SJCRH30 (cell line): ENCODE data around the gene RNF40. TPM values are rescaled to one million over a fixed set of nuclear protein-coding genes. Genes with fewer than 3 reads are reported as not detected.
A peak's percentile ranks its signal among the peaks of the same experiment; 100 is the strongest.

ENCODE experiments used
- DNase-seq, 2 experiments: peaks; one replicate each; pipeline ENCODE4 v3.0.0-alpha.2; 2015 to 2020
- H3K27ac ChIP-seq: fragments of 250-450 bp; sonication (Bioruptor Pico); 2 replicates; pipeline ENCODE4 v1.5.1; 2020; ENCODE audit warnings: mild to moderate bottlenecking, moderate library complexity
- H3K27me3 ChIP-seq: fragments of 250-450 bp; sonication (Bioruptor Pico); 2 replicates; pipeline ENCODE4 v1.5.1; 2020; ENCODE audit warnings: mild to moderate bottlenecking, moderate library complexity
- H3K36me3 ChIP-seq: fragments of 250-450 bp; sonication (Bioruptor Pico); 2 replicates; pipeline ENCODE4 v1.5.1; 2020; ENCODE audit warnings: mild to moderate bottlenecking, moderate library complexity
- H3K4me1 ChIP-seq: fragments of 250-450 bp; sonication (Bioruptor Pico); 2 replicates; pipeline ENCODE4 v1.5.1; 2020; ENCODE audit warnings: mild to moderate bottlenecking, moderate library complexity
- H3K4me3 ChIP-seq: fragments of 250-450 bp; sonication (Bioruptor Pico); 2 replicates; pipeline ENCODE4 v1.5.1; 2020; ENCODE audit warnings: mild to moderate bottlenecking, moderate library complexity
- H3K9me3 ChIP-seq: fragments of 250-450 bp; sonication (Bioruptor Pico); replicated peaks from 2 replicates; pipeline ENCODE4 v1.5.1; 2020; ENCODE audit warnings: mild to moderate bottlenecking, moderate library complexity
- total RNA-seq: library from RNA; depleted of rRNA; stranded (reverse); fragments of >200 nt; shearing (Covaris generic); gene quantifications from 2 replicates; pipeline ENCODE4 v1.2.3, GENCODE V29; 2014

Gene RNF40
- total RNA-seq, 1 experiment from 2014 or later = 124 TPM

DNA sequence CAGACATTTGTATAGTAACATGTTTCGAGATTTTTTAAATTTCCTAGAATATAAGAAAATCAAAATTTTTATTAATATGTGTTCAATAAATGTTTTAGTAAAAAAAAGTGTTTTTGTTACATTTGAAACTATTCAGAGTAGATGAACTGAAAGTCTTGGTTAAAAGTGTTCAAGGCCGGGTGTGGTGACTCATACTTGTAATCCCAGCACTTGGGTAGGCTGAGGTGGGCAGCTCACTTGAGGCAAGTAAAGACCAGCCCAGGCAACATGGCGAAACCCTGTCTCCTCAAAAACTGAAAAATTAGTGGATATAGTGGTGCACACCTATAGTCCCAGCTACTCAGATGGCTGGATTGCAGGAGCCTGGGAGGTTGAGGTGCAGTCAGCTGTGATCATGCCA lies 30.7 kb upstream of the RNF40 start:
- DNase-seq = no peak
- Histone ChIP-seq H3K9me3 (no peaks in the 10 kb centered on the region), H3K4me1 (no peaks in the 10 kb centered on the region), H3K4me3 (no peak overlapping the region), H3K27me3 (no peaks in the 10 kb centered on the region), H3K36me3 (peaks cover 89% of the 10 kb centered on the region), H3K27ac (no peak overlapping the region)

DNA sequence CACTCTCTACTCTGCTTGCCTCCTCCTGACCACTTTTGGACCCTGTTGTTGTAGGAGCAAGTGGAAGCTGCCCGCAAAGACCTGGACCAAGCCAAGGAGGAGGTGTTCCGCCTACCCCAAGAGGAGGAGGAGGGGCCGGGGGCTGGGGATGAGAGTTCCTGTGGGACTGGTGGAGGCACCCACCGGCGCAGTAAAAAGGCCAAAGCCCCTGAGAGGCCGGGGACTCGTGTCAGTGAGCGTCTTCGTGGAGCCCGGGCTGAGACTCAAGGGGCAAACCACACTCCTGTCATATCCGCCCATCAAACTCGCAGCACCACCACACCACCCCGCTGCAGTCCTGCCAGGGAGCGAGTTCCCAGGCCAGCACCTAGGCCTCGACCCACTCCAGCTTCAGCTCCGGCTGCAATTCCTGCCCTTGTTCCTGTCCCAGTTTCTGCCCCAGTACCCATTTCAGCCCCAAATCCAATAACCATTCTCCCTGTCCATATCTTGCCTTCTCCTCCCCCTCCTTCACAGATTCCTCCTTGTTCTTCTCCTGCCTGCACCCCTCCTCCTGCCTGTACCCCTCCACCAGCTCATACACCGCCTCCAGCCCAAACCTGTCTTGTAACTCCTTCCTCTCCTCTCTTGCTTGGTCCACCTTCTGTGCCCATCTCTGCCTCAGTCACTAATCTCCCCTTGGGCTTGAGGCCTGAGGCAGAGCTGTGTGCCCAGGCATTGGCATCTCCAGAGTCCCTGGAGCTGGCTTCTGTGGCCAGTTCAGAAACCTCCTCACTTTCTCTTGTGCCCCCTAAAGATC lies 24.9 kb upstream of the RNF40 start:
- no peak for DNase-seq
- no peaks in the 10 kb centered on the region for H3K9me3 ChIP-seq
- no peak overlapping the region for H3K27ac ChIP-seq
- peaks cover 8% of the 10 kb centered on the region for H3K4me1 ChIP-seq
- peaks cover 84% of the 10 kb centered on the region for H3K36me3 ChIP-seq
- no peaks in the 10 kb centered on the region for H3K27me3 ChIP-seq
- H3K4me3 ChIP-seq = no peak overlapping the region

DNA sequence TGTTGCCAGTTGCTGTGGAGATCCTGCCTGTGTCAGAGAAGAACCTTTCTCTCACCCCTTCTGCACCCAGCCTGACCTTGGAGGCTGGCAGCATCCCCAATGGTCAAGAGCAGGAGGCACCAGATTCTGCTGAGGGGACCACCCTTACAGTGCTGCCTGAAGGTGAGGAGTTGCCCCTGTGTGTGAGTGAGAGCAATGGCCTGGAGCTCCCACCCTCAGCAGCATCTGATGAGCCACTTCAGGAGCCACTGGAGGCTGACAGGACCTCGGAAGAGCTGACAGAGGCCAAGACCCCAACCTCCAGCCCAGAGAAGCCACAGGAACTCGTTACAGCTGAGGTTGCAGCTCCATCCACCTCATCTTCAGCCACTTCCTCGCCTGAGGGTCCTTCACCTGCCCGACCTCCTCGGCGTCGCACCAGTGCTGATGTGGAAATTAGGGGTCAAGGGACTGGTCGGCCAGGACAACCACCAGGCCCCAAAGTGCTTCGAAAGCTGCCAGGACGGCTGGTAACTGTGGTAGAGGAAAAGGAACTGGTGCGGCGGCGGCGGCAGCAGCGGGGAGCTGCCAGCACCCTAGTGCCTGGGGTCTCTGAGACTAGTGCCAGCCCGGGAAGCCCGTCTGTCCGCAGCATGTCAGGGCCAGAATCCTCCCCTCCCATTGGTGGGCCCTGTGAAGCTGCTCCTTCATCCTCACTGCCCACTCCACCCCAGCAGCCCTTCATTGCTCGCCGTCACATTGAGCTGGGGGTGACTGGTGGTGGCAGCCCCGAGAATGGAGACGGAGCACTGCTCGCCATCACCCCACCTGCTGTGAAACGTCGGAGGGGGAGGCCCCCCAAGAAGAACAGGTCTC lies 24.1 kb upstream of the RNF40 start:
- H3K27ac ChIP-seq = no peak overlapping the region
- DNase-seq = no peak
- H3K9me3 ChIP-seq = no peaks in the 10 kb centered on the region
- H3K4me3 ChIP-seq = no peak overlapping the region
- no peaks in the 10 kb centered on the region for H3K27me3 ChIP-seq
- H3K36me3 ChIP-seq = peaks cover 77% of the 10 kb centered on the region
- H3K4me1 ChIP-seq = peaks cover 8% of the 10 kb centered on the region

DNA sequence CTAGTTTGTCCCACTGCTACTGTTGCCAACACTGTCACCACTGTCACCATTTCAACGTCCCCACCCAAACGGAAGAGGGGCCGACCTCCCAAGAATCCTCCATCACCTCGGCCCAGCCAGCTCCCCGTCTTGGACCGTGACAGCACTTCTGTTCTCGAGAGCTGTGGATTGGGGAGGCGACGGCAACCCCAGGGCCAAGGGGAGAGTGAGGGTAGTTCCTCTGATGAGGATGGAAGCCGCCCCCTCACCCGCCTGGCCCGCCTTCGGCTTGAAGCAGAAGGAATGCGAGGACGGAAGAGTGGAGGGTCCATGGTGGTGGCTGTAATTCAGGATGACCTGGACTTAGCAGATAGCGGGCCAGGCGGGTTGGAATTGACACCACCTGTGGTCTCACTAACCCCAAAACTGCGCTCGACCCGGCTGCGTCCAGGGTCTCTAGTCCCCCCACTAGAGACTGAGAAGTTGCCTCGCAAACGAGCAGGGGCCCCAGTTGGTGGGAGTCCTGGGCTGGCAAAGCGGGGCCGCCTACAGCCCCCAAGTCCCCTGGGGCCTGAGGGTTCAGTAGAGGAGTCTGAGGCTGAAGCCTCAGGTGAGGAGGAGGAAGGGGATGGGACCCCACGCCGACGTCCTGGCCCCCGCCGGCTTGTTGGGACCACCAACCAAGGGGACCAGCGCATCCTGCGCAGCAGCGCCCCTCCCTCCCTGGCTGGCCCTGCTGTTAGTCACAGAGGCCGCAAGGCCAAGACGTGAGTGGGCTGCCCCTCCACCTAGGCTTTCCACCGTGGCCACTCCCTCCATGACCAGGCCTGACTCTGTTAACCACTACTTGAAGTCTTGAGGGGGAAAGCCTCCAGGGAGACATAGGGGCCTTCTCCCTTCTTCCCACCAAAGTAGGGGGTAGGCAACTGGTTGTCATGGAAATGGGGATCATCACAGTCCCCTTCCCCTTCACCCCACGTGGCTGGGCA lies 22.9 kb upstream of the RNF40 start:
- Histone ChIP-seq H3K27me3 (no peaks in the 10 kb centered on the region), H3K27ac (no peak overlapping the region), H3K36me3 (peaks cover 67% of the 10 kb centered on the region), H3K4me1 (peaks cover 8% of the 10 kb centered on the region), H3K9me3 (no peaks in the 10 kb centered on the region), H3K4me3 (no peak overlapping the region)
- no peak for DNase-seq

DNA sequence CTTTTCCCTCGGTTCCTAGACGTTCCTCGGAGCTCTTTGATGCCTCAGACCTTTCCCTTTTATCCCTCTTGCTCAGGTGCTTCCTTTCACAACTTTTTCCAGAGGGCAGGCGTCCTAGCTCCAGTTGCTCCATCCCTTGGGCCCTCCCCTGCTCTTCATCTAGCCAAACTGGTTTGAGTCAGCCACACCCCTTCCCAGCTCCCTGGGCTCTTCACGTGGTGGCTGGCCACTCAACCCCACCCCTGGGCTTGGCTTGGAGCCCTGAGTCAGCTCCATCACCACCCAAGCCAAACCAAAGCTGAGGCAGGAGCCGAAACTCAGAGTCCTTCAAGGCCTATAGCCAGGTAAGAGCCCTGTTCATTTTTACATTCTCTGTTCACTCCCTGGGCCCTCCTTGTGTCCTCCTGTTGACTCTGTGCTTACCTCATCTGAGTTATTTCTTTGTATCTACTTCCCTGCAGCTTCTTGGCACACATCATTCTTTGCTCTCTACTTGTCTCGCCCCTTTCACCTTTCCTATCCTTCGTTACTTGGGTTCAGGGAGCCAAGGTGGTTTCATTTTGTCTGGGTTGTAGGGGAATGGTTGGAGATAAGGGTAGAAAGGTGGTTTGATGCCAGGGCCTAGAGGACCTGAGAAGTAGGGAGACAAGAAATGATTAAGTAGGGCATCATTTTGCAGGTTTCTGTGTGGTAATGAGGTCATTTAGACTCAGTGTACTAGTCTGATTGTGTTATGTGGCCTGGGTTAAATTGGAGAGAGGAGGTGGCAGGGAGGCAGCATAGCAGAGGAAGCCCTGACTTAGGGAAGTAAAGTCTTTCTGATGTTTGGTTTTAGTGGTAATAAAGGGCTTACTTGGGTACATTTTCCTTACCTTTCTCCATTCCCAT lies 21.5 kb upstream of the RNF40 start:
- Histone ChIP-seq H3K4me1 (peaks cover 8% of the 10 kb centered on the region), H3K27ac (no peak overlapping the region), H3K9me3 (no peaks in the 10 kb centered on the region), H3K4me3 (no peak overlapping the region), H3K36me3 (peaks cover 64% of the 10 kb centered on the region), H3K27me3 (no peaks in the 10 kb centered on the region)
- DNase-seq = no peak

DNA sequence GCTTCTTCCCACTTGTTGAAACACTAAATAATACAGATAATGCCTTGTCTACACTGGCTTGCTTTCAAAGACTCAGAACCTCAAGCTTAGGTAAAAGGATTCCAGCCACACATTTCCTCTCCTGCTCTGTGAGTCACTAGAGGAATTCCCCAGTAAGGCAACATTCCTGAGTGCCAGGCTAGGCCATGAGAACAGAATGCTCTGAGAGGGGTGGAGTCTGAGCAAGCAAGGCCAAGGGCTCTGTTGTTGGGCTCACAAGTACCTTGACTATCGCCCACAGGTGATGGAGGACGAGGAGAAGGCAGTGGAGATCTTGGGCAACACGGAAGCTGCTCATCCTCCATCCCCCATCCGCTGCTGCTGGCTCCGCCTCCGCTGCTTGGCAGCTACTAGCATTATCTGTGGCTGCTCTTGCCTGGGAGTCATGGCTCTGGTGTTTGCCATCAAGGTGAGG lies 20.6 kb upstream of the RNF40 start:
- Histone ChIP-seq H3K27ac (no peak overlapping the region), H3K4me1 (peaks cover 8% of the 10 kb centered on the region), H3K9me3 (no peaks in the 10 kb centered on the region), H3K36me3 (peaks cover 56% of the 10 kb centered on the region), H3K4me3 (no peak overlapping the region), H3K27me3 (no peaks in the 10 kb centered on the region)
- peak in 1 of 2 experiments; percentile 27 for DNase-seq

DNA sequence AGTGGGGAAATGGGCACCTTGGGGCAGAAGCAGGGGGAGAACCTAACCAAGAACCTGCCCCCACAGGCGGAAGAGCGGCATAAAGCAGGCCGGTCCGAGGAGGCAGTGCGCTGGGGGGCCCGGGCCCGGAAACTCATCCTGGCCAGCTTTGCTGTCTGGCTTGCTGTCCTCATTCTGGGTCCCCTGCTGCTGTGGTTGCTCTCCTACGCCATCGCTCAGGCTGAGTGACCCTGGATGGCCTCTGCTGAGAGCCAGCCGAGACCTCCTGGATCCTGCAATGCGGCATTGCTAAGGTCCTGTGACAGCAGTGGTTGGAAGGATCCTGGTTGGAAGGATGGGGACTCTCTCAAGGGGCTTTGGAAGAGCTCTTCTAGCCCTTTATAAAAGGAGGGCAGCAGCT lies 18.4 kb upstream of the RNF40 start:
- Histone ChIP-seq H3K9me3 (no peaks in the 10 kb centered on the region), H3K4me1 (peaks cover 8% of the 10 kb centered on the region), H3K4me3 (no peak overlapping the region), H3K27ac (no peak overlapping the region), H3K36me3 (peaks cover 33% of the 10 kb centered on the region), H3K27me3 (no peaks in the 10 kb centered on the region)
- DNase-seq = no peak

DNA sequence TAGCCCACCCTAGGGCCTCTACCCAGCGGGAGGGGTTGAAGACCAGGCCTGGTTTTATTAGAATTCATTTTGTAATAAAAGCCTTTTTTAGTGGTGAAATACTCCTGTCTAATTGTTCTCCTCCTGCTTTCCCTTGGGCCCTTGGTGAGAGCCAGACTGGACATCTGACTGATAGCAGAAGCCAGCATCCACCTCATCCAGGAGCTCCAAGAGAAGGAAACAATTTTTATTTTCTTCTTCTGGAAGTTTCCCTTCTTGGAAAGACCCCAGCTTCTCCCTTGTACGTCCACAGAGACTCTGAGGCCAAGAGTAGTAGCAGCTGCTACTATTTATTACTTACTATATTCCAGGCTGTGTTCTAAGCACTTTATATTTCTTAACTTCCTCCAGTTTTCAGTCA lies 17.9 kb upstream of the RNF40 start:
- Histone ChIP-seq H3K27me3 (no peaks in the 10 kb centered on the region), H3K27ac (no peak overlapping the region), H3K4me1 (peaks cover 8% of the 10 kb centered on the region), H3K4me3 (no peak overlapping the region), H3K36me3 (peaks cover 29% of the 10 kb centered on the region), H3K9me3 (no peaks in the 10 kb centered on the region)
- DNase-seq = no peak

DNA sequence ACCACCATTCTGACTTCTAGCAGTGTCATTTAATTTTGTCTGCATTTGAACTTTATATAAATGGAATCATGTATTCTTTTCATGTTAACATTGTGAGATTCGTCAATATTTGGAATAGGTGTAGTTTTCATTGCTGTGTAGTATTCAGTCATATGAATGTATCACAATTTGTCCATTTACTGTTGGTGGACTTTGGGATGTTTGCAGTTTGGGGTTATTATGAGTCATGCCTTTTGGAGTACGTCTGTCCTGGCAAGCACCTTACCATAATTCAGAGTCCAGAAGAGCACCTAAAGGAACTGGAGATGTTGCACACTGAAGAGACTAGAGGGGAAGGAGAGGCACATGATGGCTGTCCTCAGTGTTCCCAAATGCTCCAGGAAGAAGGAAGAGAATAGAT lies 17.0 kb upstream of the RNF40 start:
- Histone ChIP-seq H3K9me3 (no peaks in the 10 kb centered on the region), H3K36me3 (peaks cover 20% of the 10 kb centered on the region), H3K27ac (no peak overlapping the region), H3K4me1 (peaks cover 8% of the 10 kb centered on the region), H3K27me3 (no peaks in the 10 kb centered on the region), H3K4me3 (no peak overlapping the region)
- no peak for DNase-seq

DNA sequence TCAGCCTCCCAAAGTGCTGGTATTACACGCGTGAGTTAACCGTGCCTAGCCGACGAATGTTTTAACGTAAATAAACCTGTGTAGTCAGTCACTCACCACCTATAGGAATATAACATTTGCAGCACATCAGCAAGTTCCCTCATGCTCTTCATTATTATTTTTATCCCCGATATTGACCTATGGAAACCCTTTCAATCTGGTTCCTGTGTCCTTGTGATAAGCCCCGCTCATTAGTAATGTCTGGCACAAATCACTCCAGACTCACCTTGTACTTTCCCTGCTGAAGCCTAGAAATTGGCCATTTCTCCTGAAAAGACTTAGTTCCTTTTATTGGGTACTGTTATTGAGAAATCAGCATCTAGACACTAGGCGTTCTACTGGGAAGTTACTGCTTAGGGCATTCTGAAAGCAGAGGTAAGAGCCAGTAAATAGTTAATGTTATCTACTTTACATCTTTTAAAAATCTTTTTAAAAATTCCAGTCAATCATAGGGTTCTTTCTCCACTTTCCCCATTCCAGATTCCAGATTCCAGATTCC lies 15.4 kb upstream of the RNF40 start:
- H3K9me3 ChIP-seq = no peaks in the 10 kb centered on the region
- H3K4me1 ChIP-seq = no peaks in the 10 kb centered on the region
- no peak overlapping the region for H3K27ac ChIP-seq
- H3K36me3 ChIP-seq = peaks cover 13% of the 10 kb centered on the region
- no peak overlapping the region for H3K4me3 ChIP-seq
- H3K27me3 ChIP-seq = no peaks in the 10 kb centered on the region
- DNase-seq = no peak

DNA sequence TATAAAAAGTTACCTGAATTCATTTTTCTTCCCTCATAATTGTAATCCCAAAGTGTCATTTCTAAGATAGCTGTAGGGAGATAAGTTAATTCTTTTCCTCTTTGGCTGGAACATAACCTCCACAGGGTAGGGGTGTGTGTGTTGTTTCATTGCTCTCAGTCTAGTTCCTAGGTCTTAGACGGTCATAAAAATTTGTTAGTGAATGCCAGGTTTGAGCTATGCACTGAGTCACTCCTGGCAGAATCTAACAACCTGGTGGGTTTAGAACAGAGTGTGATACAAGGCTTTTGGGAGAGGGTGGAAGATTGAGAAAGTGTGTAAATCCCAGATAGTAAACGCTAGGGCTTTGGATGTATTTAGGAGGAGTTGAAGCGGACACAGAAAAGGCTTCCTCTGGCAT lies 14.8 kb upstream of the RNF40 start:
- no peak for DNase-seq
- Histone ChIP-seq H3K27ac (peak overlapping the region; percentile 33; the same call in 1 of the 2 replicates), H3K4me1 (no peaks in the 10 kb centered on the region), H3K9me3 (no peaks in the 10 kb centered on the region), H3K4me3 (peak overlapping the region; percentile 80), H3K36me3 (peaks cover 14% of the 10 kb centered on the region), H3K27me3 (no peaks in the 10 kb centered on the region)

DNA sequence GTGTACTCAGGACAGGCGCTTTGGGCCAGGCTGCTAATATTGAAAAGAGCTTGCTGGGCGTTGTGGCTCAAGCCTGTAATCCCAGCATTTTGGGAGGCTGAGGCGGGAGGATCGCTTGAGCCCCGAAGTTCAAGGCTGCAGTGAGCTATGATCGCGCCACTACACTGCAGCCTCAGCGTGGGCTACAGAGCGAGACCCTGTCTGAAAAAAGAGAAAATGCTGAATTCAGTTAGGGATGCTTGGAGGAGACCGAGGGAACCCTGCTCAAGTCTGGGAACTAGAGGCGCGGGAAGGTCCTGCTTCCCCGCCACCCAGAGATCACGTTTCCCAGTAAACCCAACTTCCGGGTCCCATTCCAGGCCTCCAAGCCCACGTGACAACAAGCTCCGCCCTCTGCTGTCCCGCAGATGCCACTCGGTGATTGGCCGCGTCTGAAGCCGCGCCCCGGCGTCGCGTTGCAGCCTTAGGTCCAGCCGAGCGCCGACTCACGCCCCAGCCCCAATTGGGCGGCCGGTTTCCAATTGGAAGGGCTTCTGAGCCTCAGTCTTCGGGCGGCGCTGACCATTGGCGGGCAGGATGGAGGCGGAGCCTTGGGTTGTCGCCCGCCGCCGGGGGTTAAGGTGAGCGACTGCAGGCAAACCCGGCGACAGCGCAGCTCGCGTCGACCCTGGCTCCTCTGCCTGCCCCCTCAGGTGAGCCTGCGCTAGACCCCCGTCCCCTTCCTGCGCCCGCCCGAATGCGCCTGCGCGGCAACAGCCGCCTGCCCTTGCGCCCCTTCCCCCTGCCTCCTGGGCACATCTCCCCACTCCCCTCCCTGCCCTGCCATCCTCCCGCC lies 14.1 kb upstream of the RNF40 start, which contains the start of gene PHKG2:
Gene PHKG2 (plus strand): TSS at position 627 of the 835 bp plus-strand sequence. CDS start 396 bp downstream, outside the sequence.
- H3K4me3 ChIP-seq = peak within 1 kb of the TSS; percentile 80
- no peaks in the 10 kb centered on the region for H3K4me1 ChIP-seq
- no peaks in the 10 kb centered on the region for H3K9me3 ChIP-seq
- DNase-seq = peak; percentile 99 to 100
- no peaks in the 10 kb centered on the region for H3K27me3 ChIP-seq
- H3K36me3 ChIP-seq = peaks cover 21% of the 10 kb centered on the region
- H3K27ac ChIP-seq = peak within 1 kb of the TSS; percentile 33; the same call in 1 of the 2 replicates
